HCT116 (cell line): Measurements from ENCODE around the gene ESYT3. TPM values are rescaled to one million over a fixed set of nuclear protein-coding genes. Genes with fewer than 3 reads are reported as not detected.

Source experiments
- ATAC-seq: fragments of 200-7000 bp; cut with Tn5 transposase; 2 replicates; pipeline ENCODE4 v1.9.1; 2020; ENCODE audit warnings: mild to moderate bottlenecking, moderate library complexity
- BruUV-seq: library from RNA; stranded (reverse); fragments of 400-500 nt; replicated peaks from 2 replicates; lab custom pipeline; 2021; lab: Mats Ljungman, UMichigan
- CTCF ChIA-PET: fragments of 300-600 bp; sonication (Branson Sonifier 250); formaldehyde crosslinking; loops from one replicate; lab custom pipeline; 2021; ENCODE audit warnings: antibody characterized with exemption; lab: Charles Lee
- POLR2A ChIA-PET: fragments of 300-600, 350-600 bp; sonication (Branson Sonifier 250); formaldehyde crosslinking; loops from one replicate; lab custom pipeline; 2021; ENCODE audit warnings: antibody characterized with exemption; lab: Charles Lee
- RAD21 ChIA-PET, 2 experiments: fragments of 300-600 bp; sonication (Branson Sonifier 250); formaldehyde crosslinking; loops; one replicate each; lab custom pipeline; 2023; ENCODE audit warnings: low total read pairs in 2 of 2; ENCODE audit not compliant: uncharacterized antibody in 2 of 2, unreplicated experiment in 2 of 2, low non-redundant PET in 1 of 2; lab: Charles Lee
- DNase-seq: peaks from one replicate; pipeline ENCODE4 v3.0.0-alpha.2; 2010; ENCODE audit warnings: low read depth, low spot score
- H2AFZ ChIP-seq: fragments of 200-600 bp; shearing (Covaris generic), sonication (generic); 2 replicates; pipeline ENCODE4 v1.6.1; 2017; ENCODE audit warnings: low read depth, mixed run types, mixed read lengths, antibody characterized with exemption, low read length; ENCODE audit not compliant: poor library complexity, severe bottlenecking
- H3K27ac ChIP-seq: 2 replicates; pipeline ENCODE4 v1.5.1; 2012; ENCODE audit warnings: low read depth, low read length
- H3K27me3 ChIP-seq: fragments of 200-600 bp; sonication (generic); 2 replicates; pipeline ENCODE4 v1.6.1; 2016; ENCODE audit warnings: mixed run types, low read length, mixed read lengths; ENCODE audit not compliant: insufficient read depth
- H3K36me3 ChIP-seq, 2 experiments: fragments of 200-500 bp in 1 of 2; fragments of 200-600 bp in 1 of 2; sonication (Bioruptor generic) in 1 of 2; sonication (generic) in 1 of 2; 2 replicates each; pipeline versions ENCODE4 v1.5.1 to v1.6.1; 2014 to 2016; ENCODE audit warnings: low read length in 2 of 2, inconsistent platforms in 1 of 2, mixed read lengths in 1 of 2, mixed run types in 1 of 2; ENCODE audit not compliant: insufficient read depth in 2 of 2, control insufficient read depth in 1 of 2
- H3K4me1 ChIP-seq, 2 experiments: fragments of 200-600 bp in 1 of 2; sonication (generic) in 1 of 2; 2 replicates each; pipeline versions ENCODE4 v1.5.1 to v1.6.1; 2012 to 2017; ENCODE audit warnings: low read length in 2 of 2, inconsistent platforms in 1 of 2, mild to moderate bottlenecking in 1 of 2, mixed read lengths in 1 of 2, mixed run types in 1 of 2, moderate library complexity in 1 of 2; ENCODE audit not compliant: insufficient read depth in 2 of 2, control insufficient read depth in 1 of 2
- H3K4me2 ChIP-seq: fragments of 200-600 bp; sonication (generic); 2 replicates; pipeline ENCODE4 v1.6.1; 2017; ENCODE audit warnings: mixed run types, low read length, mixed read lengths
- H3K4me3 ChIP-seq, 2 experiments: fragments of 200-600 bp in 1 of 2; sonication (generic) in 1 of 2; replicated peaks in 1 of 2; 2 replicates each; pipeline ENCODE4 v1.5.1; 2011 to 2016; ENCODE audit warnings: low read length in 2 of 2, control low read depth in 1 of 2, low read depth in 1 of 2, mild to moderate bottlenecking in 1 of 2, mixed read lengths in 1 of 2, mixed run types in 1 of 2
- H3K79me2 ChIP-seq: fragments of 200-600 bp; sonication (generic); 2 replicates; pipeline ENCODE4 v1.6.1; 2017; ENCODE audit warnings: mild to moderate bottlenecking, mixed run types, low read length, moderate library complexity, mixed read lengths; ENCODE audit not compliant: insufficient read depth
- H3K9ac ChIP-seq: fragments of 200-600 bp; sonication (generic); 2 replicates; pipeline ENCODE4 v1.6.1; 2016; ENCODE audit warnings: low read length, mixed read lengths
- H3K9me2 ChIP-seq: fragments of 200-600 bp; sonication (generic), shearing (Covaris generic); 2 replicates; pipeline ENCODE4 v1.6.1; 2017; ENCODE audit warnings: mixed run types, mild to moderate bottlenecking, moderate library complexity; ENCODE audit not compliant: insufficient read depth
- H3K9me3 ChIP-seq, 2 experiments: fragments of 200-500 bp in 1 of 2; fragments of 200-600 bp in 1 of 2; sonication (Bioruptor generic) in 1 of 2; sonication (generic) in 1 of 2; 2 replicates each; pipeline ENCODE4 v1.6.1; 2014 to 2017; ENCODE audit warnings: low read length in 2 of 2, mixed read lengths in 2 of 2, inconsistent platforms in 1 of 2, low read depth in 1 of 2, mild to moderate bottlenecking in 1 of 2, mixed run types in 1 of 2, moderate library complexity in 1 of 2; ENCODE audit not compliant: control insufficient read depth in 1 of 2, insufficient read depth in 1 of 2
- H4K20me1 ChIP-seq: fragments of 200-600 bp; sonication (generic), shearing (Covaris generic); 2 replicates; pipeline ENCODE4 v1.6.1; 2017; ENCODE audit warnings: mixed run types, mild to moderate bottlenecking, moderate library complexity; ENCODE audit not compliant: insufficient read depth
- CTCF ChIP-seq, 3 experiments: fragments of 200-600 bp in 1 of 3; sonication (generic) in 1 of 3; IDR thresholded peaks in 2 of 3; conservative IDR thresholded peaks in 1 of 3; 2 replicates each; pipeline ENCODE4 v1.5.1; 2012 to 2017; ENCODE audit warnings: low read depth in 2 of 3, low read length in 2 of 3, antibody characterized with exemption in 1 of 3, borderline replicate concordance in 1 of 3, control low read depth in 1 of 3, mild to moderate bottlenecking in 1 of 3, mixed read lengths in 1 of 3, mixed run types in 1 of 3, moderate library complexity in 1 of 3; ENCODE audit not compliant: insufficient read depth in 1 of 3
- ELF1 ChIP-seq: IDR thresholded peaks from 2 replicates; pipeline ENCODE4 v1.6.1; 2012; ENCODE audit warnings: low read depth, borderline replicate concordance
- EZH2 ChIP-seq: fragments of 200-600 bp; sonication (generic); IDR thresholded peaks from 2 replicates; pipeline ENCODE4 v1.6.1; 2017; ENCODE audit warnings: antibody characterized with exemption, mixed run types
- POLR2AphosphoS5 ChIP-seq: IDR thresholded peaks from 2 replicates; pipeline ENCODE4 v1.6.1; 2011; ENCODE audit warnings: mild to moderate bottlenecking, low read depth, low read length, moderate library complexity
- RAD21 ChIP-seq: IDR thresholded peaks from 2 replicates; pipeline ENCODE4 v1.6.1; 2012; ENCODE audit warnings: low read depth, mild to moderate bottlenecking
- REST ChIP-seq: IDR thresholded peaks from 2 replicates; pipeline ENCODE4 v1.6.1; 2012; ENCODE audit warnings: low read depth
- SRF ChIP-seq: IDR thresholded peaks from 2 replicates; pipeline ENCODE4 v1.6.1; 2012; ENCODE audit warnings: low read depth
- YY1 ChIP-seq: IDR thresholded peaks from 2 replicates; pipeline ENCODE4 v1.6.1; 2011; ENCODE audit warnings: low read length, low read depth, moderate library complexity, mild to moderate bottlenecking; ENCODE audit not compliant: insufficient replicate concordance; ENCODE audit errors: extremely low read depth
- intact Hi-C: fragments of 100-400 bp; cut with micrococcal nuclease; formaldehyde crosslinking; loops from 2 replicates; pipeline ENCODE4 v1.10.0; 2022
- total RNA-seq: library from RNA; stranded (reverse); gene quantifications from one replicate; pipeline ENCODE4 v1.2.1, GENCODE V29; 2021; ENCODE audit not compliant: unreplicated experiment
- TF ChIP-seq, protein P1 (sequence below): IDR thresholded peaks from 2 replicates; pipeline ENCODE4 v1.6.1; 2012

Gene ESYT3
- total RNA-seq, 1 experiment from 2014 or later = 0.05 TPM

DNA sequence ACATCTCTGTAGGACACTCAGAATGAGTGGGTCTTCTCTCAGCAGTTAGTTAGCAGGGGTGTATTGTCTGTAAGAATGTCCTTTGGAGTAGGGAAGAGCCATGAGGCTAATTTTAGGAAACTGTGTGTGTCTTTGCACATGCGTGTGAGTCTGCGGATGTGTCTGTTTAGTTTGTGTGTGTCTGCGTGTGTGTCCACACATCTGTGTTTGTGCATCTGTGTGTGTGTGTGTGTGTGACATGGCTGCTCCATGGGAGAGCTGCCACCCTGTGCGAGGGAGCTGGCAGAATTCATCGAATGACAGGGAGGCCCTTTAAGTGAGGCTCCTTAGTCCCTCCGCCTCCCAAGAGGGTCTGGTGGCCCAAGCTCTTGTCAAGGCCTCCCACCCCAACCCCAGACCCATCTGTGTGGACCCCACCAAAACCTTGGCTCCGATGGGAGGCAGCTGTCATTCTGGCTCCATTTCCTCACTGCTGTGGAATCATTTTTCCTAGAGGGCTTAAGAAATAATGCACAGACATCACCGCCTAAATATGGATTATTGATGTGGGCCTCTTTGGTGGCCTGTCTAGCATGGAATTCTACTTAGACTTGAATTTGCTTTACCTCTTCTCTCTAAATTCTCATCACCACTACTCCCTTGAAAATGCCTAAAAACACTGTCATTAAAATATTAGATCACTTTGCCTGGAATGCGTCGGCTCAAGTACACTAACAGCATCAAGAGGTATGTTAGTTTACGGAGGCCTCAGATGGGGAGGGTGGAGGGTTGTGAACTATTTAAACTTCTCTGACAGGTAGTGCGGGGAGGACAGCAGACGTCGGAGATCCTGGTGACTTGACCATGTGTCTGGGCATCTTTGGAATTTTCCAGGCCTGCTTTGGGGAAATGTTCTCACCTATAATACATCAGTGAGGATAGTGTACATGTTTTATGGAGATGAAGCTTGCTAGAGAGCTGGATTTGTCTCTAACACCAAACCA lies 9.4 kb downstream of the ESYT3 start (continued):
- TF ChIP-seq REST = no peak

- no peak overlapping the region for H3K27ac ChIP-seq
- H3K9me2 ChIP-seq = no peaks in the 10 kb centered on the region
- H3K9me3 ChIP-seq = no peaks in the 10 kb centered on the region
- no peak overlapping the region for H3K4me3 ChIP-seq
- no peaks in the 10 kb centered on the region for H3K27me3 ChIP-seq
- ChIA-PET POLR2A (no interaction called here), CTCF (no interaction called here), RAD21 (no interaction called here)
- no peak for TF ChIP-seq REST
- no peak for TF ChIP-seq YY1
- TF ChIP-seq POLR2AphosphoS5 = no peak
- TF ChIP-seq, protein P1, sequence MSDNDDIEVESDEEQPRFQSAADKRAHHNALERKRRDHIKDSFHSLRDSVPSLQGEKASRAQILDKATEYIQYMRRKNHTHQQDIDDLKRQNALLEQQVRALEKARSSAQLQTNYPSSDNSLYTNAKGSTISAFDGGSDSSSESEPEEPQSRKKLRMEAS = no peak
- TF ChIP-seq RAD21 = no peak
- TF ChIP-seq SRF = no peak
- no peak for TF ChIP-seq ELF1
- TF ChIP-seq EZH2 = no peak
- TF ChIP-seq CTCF (IDR thresholded peaks at IDR 0.05 in 2 of 3, conservative IDR thresholded peaks at IDR 0.05 in 1 of 3; ENCODE audit: borderline replicate concordance in 1 of 3, insufficient read depth in 1 of 3, low read depth in 2 of 3, low read length in 2 of 3) = no peak
- intact Hi-C loops = no loop called here
- no TSS peak for BruUV-seq
- H3K4me2 ChIP-seq = no peak overlapping the region
- no peaks in the 10 kb centered on the region for H3K36me3 ChIP-seq
- DNase-seq = no peak
- no peaks in the 10 kb centered on the region for H3K79me2 ChIP-seq
- ATAC-seq = no peak
- no peak overlapping the region for H2AFZ ChIP-seq
- H4K20me1 ChIP-seq = no peaks in the 10 kb centered on the region
- H3K9ac ChIP-seq = no peak overlapping the region
- peaks cover 14 to 18% of the 10 kb centered on the region in 2 experiments for H3K4me1 ChIP-seq
Observed at GRCh38 chr3:138445236-138445635, 10.8 kb downstream of the ESYT3 start.
